ENCODE measurements around the gene STAB1. TPM values are rescaled to one million over a fixed set of nuclear protein-coding genes. Genes with fewer than 3 reads are reported as not detected.

STAB1 gene
- polyA plus RNA-seq, 3 donors = 3.8 to 535 (median 15.8) TPM

DNA sequence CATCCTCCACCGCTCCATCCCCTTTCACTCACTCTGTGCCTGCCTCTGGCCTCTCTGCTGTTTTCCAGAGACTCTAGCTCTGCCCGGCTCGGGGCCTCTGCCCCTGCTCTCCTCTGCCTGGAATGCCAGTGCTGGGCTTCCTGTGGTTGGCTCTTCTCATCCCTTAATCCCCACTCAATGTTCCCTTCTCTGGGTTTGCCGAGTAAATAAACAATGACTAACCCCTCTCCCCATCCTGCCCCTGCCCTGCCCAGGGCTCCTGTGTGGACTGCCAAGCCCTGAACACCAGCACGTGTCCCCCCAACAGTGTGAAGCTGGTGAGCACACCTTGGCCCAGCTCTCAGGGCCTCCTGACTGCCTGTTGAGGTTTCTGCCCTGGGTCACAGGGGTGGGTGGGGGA is 12.2 kb downstream of the STAB1 start:
- H3K4me3 ChIP-seq (replicated peaks in 1 of 3; ENCODE audit: low read depth in 2 of 3, low read length in 3 of 3) = no peak overlapping the region
- H4K20me1 ChIP-seq (ENCODE audit: insufficient read depth, low read length) = peaks cover 8% of the 10 kb centered on the region
- H3K9ac ChIP-seq (ENCODE audit: insufficient read depth, low read length, poor library complexity, severe bottlenecking) = no peak overlapping the region
- H3K36me3 ChIP-seq (replicated peaks in 1 of 2; ENCODE audit: control insufficient read depth in 1 of 2, insufficient read depth in 2 of 2, low read length in 2 of 2) = peaks cover 96 to 97% of the 10 kb centered on the region in 2 donors
- Mint-ChIP-seq H3K27ac (peak overlapping the region in 2 of 7 donors; percentile 1 to 53), H3K9me3 (no peaks in the 10 kb centered on the region), H3K4me3 (no peak overlapping the region), H3K4me1 (no peaks in the 10 kb centered on the region), H3K27me3 (ENCODE audit: low read depth in 3 of 3) (peaks cover 0 to 1% (median 0%) of the 10 kb centered on the region in 3 donors), H3K36me3 (peaks cover 81 to 97% of the 10 kb centered on the region in 2 donors)
- intact Hi-C loops (cut with micrococcal nuclease) = no loop called here
- no peaks in the 10 kb centered on the region for H3K27me3 ChIP-seq (ENCODE audit: control insufficient read depth in 2 of 2, insufficient read depth in 2 of 2, low read length in 2 of 2)
- no peaks in the 10 kb centered on the region for H3K9me3 ChIP-seq (replicated peaks in 1 of 2; ENCODE audit: control insufficient read depth in 1 of 2, insufficient read depth in 1 of 2, low read length in 2 of 2)
- 93% methylated on average over 5 of the region's 5 CpGs for WGBS (ENCODE audit: insufficient coverage)
- no peak overlapping the region for H3K4me2 ChIP-seq (replicated peaks; ENCODE audit: extremely low read depth, low read length, poor library complexity, severe bottlenecking)
- H3K4me1 ChIP-seq (ENCODE audit: control insufficient read depth in 1 of 2, insufficient read depth in 2 of 2, low read length in 2 of 2) = no peaks in the 10 kb centered on the region
- no peak for DNase-seq
- TF ChIP-seq, protein P1, sequence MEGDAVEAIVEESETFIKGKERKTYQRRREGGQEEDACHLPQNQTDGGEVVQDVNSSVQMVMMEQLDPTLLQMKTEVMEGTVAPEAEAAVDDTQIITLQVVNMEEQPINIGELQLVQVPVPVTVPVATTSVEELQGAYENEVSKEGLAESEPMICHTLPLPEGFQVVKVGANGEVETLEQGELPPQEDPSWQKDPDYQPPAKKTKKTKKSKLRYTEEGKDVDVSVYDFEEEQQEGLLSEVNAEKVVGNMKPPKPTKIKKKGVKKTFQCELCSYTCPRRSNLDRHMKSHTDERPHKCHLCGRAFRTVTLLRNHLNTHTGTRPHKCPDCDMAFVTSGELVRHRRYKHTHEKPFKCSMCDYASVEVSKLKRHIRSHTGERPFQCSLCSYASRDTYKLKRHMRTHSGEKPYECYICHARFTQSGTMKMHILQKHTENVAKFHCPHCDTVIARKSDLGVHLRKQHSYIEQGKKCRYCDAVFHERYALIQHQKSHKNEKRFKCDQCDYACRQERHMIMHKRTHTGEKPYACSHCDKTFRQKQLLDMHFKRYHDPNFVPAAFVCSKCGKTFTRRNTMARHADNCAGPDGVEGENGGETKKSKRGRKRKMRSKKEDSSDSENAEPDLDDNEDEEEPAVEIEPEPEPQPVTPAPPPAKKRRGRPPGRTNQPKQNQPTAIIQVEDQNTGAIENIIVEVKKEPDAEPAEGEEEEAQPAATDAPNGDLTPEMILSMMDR (IDR thresholded peaks at IDR 0.05) = no peak
- H3K79me2 ChIP-seq (ENCODE audit: insufficient read depth, low read length) = no peaks in the 10 kb centered on the region
- no peak overlapping the region for H3K27ac ChIP-seq (ENCODE audit: low read depth in 1 of 2, low read length in 2 of 2)
- H2AFZ ChIP-seq (ENCODE audit: insufficient read depth, low read depth, low read length, poor library complexity, severe bottlenecking) = no peak overlapping the region

DNA sequence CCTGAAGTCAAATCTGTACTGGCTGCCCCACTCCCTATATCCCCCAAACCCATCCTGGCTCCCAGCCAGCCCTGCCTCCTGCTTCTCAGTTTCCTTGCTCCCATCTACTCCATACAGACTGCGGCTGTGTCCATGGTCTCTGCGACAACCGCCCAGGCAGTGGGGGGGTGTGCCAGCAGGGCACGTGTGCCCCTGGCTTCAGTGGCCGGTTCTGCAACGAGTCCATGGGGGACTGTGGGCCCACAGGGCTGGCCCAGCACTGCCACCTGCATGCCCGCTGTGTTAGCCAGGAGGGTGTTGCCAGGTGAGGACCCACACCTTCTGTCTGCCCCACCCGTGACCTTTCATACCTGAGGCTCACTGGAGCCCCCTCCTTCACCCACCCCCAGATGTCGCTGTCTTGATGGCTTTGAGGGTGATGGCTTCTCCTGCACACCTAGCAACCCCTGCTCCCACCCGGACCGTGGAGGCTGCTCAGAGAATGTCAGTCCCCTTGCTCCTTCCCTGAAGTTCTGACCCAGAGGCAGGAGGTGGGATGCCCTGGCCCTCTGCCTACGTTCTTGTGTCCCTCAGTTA is 14.7 kb downstream of the STAB1 start:
- intact Hi-C loops (cut with micrococcal nuclease) = no loop called here
- Mint-ChIP-seq H3K27ac (peak overlapping the region in 1 of 7 donors; percentile 14), H3K4me1 (no peaks in the 10 kb centered on the region), H3K27me3 (ENCODE audit: low read depth in 3 of 3) (peaks cover 0 to 2% (median 1%) of the 10 kb centered on the region in 3 donors), H3K36me3 (peaks cover 90 to 97% of the 10 kb centered on the region in 2 donors), H3K9me3 (no peaks in the 10 kb centered on the region), H3K4me3 (no peak overlapping the region)
- no peak for DNase-seq
- H3K4me2 ChIP-seq (replicated peaks; ENCODE audit: extremely low read depth, low read length, poor library complexity, severe bottlenecking) = no peak overlapping the region
- no peaks in the 10 kb centered on the region for H3K9me3 ChIP-seq (replicated peaks in 1 of 2; ENCODE audit: control insufficient read depth in 1 of 2, insufficient read depth in 1 of 2, low read length in 2 of 2)
- no peak overlapping the region for H3K9ac ChIP-seq (ENCODE audit: insufficient read depth, low read length, poor library complexity, severe bottlenecking)
- H3K27me3 ChIP-seq (ENCODE audit: control insufficient read depth in 2 of 2, insufficient read depth in 2 of 2, low read length in 2 of 2) = no peaks in the 10 kb centered on the region
- H3K36me3 ChIP-seq (replicated peaks in 1 of 2; ENCODE audit: control insufficient read depth in 1 of 2, insufficient read depth in 2 of 2, low read length in 2 of 2) = peaks cover 96 to 97% of the 10 kb centered on the region in 2 donors
- H3K27ac ChIP-seq (ENCODE audit: low read depth in 1 of 2, low read length in 2 of 2) = no peak overlapping the region
- no peaks in the 10 kb centered on the region for H3K79me2 ChIP-seq (ENCODE audit: insufficient read depth, low read length)
- TF ChIP-seq, protein P1 (IDR thresholded peaks at IDR 0.05) = no peak
- no peak overlapping the region for H3K4me3 ChIP-seq (replicated peaks in 1 of 3; ENCODE audit: low read depth in 2 of 3, low read length in 3 of 3)
- H2AFZ ChIP-seq (ENCODE audit: insufficient read depth, low read depth, low read length, poor library complexity, severe bottlenecking) = no peak overlapping the region
- 96% methylated on average over 10 of the region's 12 CpGs for WGBS (ENCODE audit: insufficient coverage)
- no peaks in the 10 kb centered on the region for H3K4me1 ChIP-seq (ENCODE audit: control insufficient read depth in 1 of 2, insufficient read depth in 2 of 2, low read length in 2 of 2)
- peaks cover 7% of the 10 kb centered on the region for H4K20me1 ChIP-seq (ENCODE audit: insufficient read depth, low read length)

All from CD14-positive monocyte (primary cell).